Pancreas (tissue), 10 donors: Measurements from ENCODE around the gene NRIP3. TPM values are rescaled to one million over a fixed set of nuclear protein-coding genes. Genes with fewer than 3 reads are reported as not detected.
"Not testable (repeated sequence)": the region's sequence is repeated elsewhere in the genome, so short reads cannot be mapped to it uniquely, and the experiment has no call there.

Source experiments
- ATAC-seq, 4 donors: fragments of 200-7000 bp; cut with Tn5 transposase; one replicate each; pipeline versions ENCODE4 v1.8.0 to v1.9.1; 2020; ENCODE audit warnings: mild to moderate bottlenecking in 4 of 4, moderate library complexity in 4 of 4
- DNase-seq, 6 donors: peaks; one replicate each; pipeline ENCODE4 v3.0.0-alpha.2; 2020
- FAIRE-seq: peaks from 2 replicates; lab custom pipeline; 2012; peaks lifted over from hg19 to GRCh38; lab: Jason Lieb, UNC
- H3K27ac ChIP-seq, 4 donors: fragments of 200-600 bp; sonication (generic); 1 replicate in 3 of 4; 2 replicates in 1 of 4; pipeline versions ENCODE4 v1.5.0 to v1.8.0; 2020
- H3K27me3 ChIP-seq, 4 donors: fragments of 200-600 bp; one replicate each; pipeline ENCODE4 v1.8.0; 2021
- H3K36me3 ChIP-seq, 3 donors: fragments of 200-600 bp; sonication (generic) in 1 of 3; one replicate each; pipeline versions ENCODE4 v1.5.0 to v1.8.0; 2020 to 2021
- H3K4me1 ChIP-seq, 3 donors: fragments of 200-600 bp; one replicate each; pipeline ENCODE4 v1.8.0; 2021
- H3K4me3 ChIP-seq, 4 donors: fragments of 200-600 bp; sonication (generic) in 2 of 4; one replicate each; pipeline versions ENCODE4 v1.5.0 to v1.8.0; 2020 to 2021
- H3K9me3 ChIP-seq, 4 donors: fragments of 200-600 bp; one replicate each; pipeline ENCODE4 v1.8.0; 2021
- WGBS, 2 donors: extraction: QIAGEN DNeasy Blood & Tissue Kit; methylation state at CpG; one replicate each; pipeline ENCODE4 v1.1.7; 2013; 5-methylcytosine and 5-hydroxymethylcytosine counted together
- intact Hi-C, 3 donors: fragments of 100-400 bp; cut with DNase I; formaldehyde crosslinking; loops; one replicate each; pipeline versions ENCODE4 v1.11.1 to v1.14.2; 2022
- polyA plus RNA-seq, 2 donors: library from polyadenylated mRNA; stranded (reverse); fragments of 200-250 nt; gene quantifications; one replicate each; pipeline ENCODE4 v1.2.3, GENCODE V29; 2013
- total RNA-seq, 6 donors: library from RNA; stranded (reverse); fragmentation: NEBNext Ultra II Directional in 4 of 6; extraction: Animal tissue kit (Norgen Biotek cat#: 25700) in 4 of 6; gene quantifications; one replicate each; pipeline versions ENCODE4 v1.2.1 to v1.2.4, GENCODE V29; 2021 to 2023
- TF ChIP-seq, protein P1 (sequence below), 4 donors: fragments of 200-600 bp; sonication (generic) in 3 of 4; IDR thresholded peaks; one replicate each; pipeline versions ENCODE4 v1.5.0 to v1.8.0; 2021; ENCODE audit warnings: antibody characterized with exemption in 4 of 4
- donor health status: healthy with polysubstance abuse.
- donor health status: DM: no; HTN: no; CAD: no; lungs with moderate emphysema.
- donor health status: DM: no; HTN: no; CAD: no.
- donor health status: control.
- donor health status: control.
- donor health status: Bipolar disorder and iron deficiency.
- donor health status: DM: yes; HTN: yes; CAD: no.
- donor health status: DM: no; HTN: no; CAD: no.
- donor health status: DM: no; HTN: no; CAD: no.
- donor health status: DM: yes; HTN: yes; CAD: no.

NRIP3 gene
- total and polyA plus RNA-seq, 8 donors = 0.04 to 0.44 (median 0.27) TPM

GRCh38 chr11:8997451-8997850 lies 6.3 kb downstream of the NRIP3 start:
- Histone ChIP-seq H3K4me1 (no peaks in the 10 kb centered on the region), H3K27ac (no peak overlapping the region), H3K36me3 (no peaks in the 10 kb centered on the region), H3K4me3 (no peak overlapping the region), H3K27me3 (peaks cover 0 to 20% (median 8%) of the 10 kb centered on the region in 4 donors), H3K9me3 (no peaks in the 10 kb centered on the region)
- WGBS, 2 donors = 88 to 92% methylated on average over 3 of the region's 3 CpGs
- no peak for FAIRE-seq
- TF ChIP-seq, protein P1, sequence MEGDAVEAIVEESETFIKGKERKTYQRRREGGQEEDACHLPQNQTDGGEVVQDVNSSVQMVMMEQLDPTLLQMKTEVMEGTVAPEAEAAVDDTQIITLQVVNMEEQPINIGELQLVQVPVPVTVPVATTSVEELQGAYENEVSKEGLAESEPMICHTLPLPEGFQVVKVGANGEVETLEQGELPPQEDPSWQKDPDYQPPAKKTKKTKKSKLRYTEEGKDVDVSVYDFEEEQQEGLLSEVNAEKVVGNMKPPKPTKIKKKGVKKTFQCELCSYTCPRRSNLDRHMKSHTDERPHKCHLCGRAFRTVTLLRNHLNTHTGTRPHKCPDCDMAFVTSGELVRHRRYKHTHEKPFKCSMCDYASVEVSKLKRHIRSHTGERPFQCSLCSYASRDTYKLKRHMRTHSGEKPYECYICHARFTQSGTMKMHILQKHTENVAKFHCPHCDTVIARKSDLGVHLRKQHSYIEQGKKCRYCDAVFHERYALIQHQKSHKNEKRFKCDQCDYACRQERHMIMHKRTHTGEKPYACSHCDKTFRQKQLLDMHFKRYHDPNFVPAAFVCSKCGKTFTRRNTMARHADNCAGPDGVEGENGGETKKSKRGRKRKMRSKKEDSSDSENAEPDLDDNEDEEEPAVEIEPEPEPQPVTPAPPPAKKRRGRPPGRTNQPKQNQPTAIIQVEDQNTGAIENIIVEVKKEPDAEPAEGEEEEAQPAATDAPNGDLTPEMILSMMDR (IDR thresholded peaks at IDR 0.05) = no peak
- no peak for DNase-seq
- intact Hi-C loops = no loop called here
- no peak for ATAC-seq

- H3K4me3 ChIP-seq = no peak overlapping the region
- no peak overlapping the region for H3K27ac ChIP-seq
- DNase-seq = no peak
- no peaks in the 10 kb centered on the region for H3K36me3 ChIP-seq
- 62 to 81% methylated on average over 1 of the region's 1 CpG for WGBS, 2 donors
- no peaks in the 10 kb centered on the region for H3K4me1 ChIP-seq
- FAIRE-seq = no peak
- intact Hi-C loops = no loop called here
- TF ChIP-seq, protein P1 (IDR thresholded peaks at IDR 0.05) = no peak
- no peak for ATAC-seq
- H3K9me3 ChIP-seq = no peaks in the 10 kb centered on the region
- no peaks in the 10 kb centered on the region for H3K27me3 ChIP-seq
Measured at GRCh38 chr11:8989453-8989852, 14.3 kb downstream of the NRIP3 start.

- Histone ChIP-seq H3K4me3 (no peak overlapping the region), H3K4me1 (no peaks in the 10 kb centered on the region), H3K36me3 (no peaks in the 10 kb centered on the region), H3K9me3 (no peaks in the 10 kb centered on the region), H3K27me3 (no peaks in the 10 kb centered on the region), H3K27ac (no peak overlapping the region)
- DNase-seq = no peak
- FAIRE-seq = no peak
- TF ChIP-seq, protein P1 (IDR thresholded peaks at IDR 0.05) = no peak
- intact Hi-C loops = no loop called here
- ATAC-seq = no peak
- 52 to 69% methylated on average over 3 of the region's 3 CpGs for WGBS, 2 donors
Measured at GRCh38 chr11:8988329-8989234, 15.2 kb downstream of the NRIP3 start.

- intact Hi-C loops = no loop called here
- WGBS, 2 donors = 79 to 88% methylated on average over 2 of the region's 2 CpGs
- FAIRE-seq = no peak
- DNase-seq = no peak
- ATAC-seq = no peak
- H3K27ac ChIP-seq = no peak overlapping the region
- H3K9me3 ChIP-seq = no peaks in the 10 kb centered on the region
- TF ChIP-seq, protein P1 (IDR thresholded peaks at IDR 0.05) = no peak
- H3K27me3 ChIP-seq = no peaks in the 10 kb centered on the region
- no peaks in the 10 kb centered on the region for H3K36me3 ChIP-seq
- no peaks in the 10 kb centered on the region for H3K4me1 ChIP-seq
- H3K4me3 ChIP-seq = no peak overlapping the region
Measured at GRCh38 chr11:8987446-8987845, 16.4 kb downstream of the NRIP3 start.

- DNase-seq, H3K9me3 ChIP-seq, H3K4me1 ChIP-seq, H3K36me3 ChIP-seq, H3K27ac ChIP-seq, H3K27me3 ChIP-seq, ATAC-seq, intact Hi-C loops, FAIRE-seq, H3K4me3 ChIP-seq: not testable (repeated sequence)
- WGBS, 2 donors = 92 to 94% methylated on average over 6 of the region's 6 CpGs
Measured at GRCh38 chr11:8986772-8987171, 17.0 kb downstream of the NRIP3 start.
